Astrocyte of the hippocampus (primary cell): ENCODE results near the gene AKT1.
"Not testable (repeated sequence)": the region's sequence is repeated elsewhere in the genome, so short reads cannot be mapped to it uniquely, and the experiment has no call there.

Source experiments
- DNase-seq: peaks from one replicate; pipeline ENCODE4 v3.0.0; 2011; ENCODE audit warnings: low read depth, low spot score

AKT1 gene

DNA sequence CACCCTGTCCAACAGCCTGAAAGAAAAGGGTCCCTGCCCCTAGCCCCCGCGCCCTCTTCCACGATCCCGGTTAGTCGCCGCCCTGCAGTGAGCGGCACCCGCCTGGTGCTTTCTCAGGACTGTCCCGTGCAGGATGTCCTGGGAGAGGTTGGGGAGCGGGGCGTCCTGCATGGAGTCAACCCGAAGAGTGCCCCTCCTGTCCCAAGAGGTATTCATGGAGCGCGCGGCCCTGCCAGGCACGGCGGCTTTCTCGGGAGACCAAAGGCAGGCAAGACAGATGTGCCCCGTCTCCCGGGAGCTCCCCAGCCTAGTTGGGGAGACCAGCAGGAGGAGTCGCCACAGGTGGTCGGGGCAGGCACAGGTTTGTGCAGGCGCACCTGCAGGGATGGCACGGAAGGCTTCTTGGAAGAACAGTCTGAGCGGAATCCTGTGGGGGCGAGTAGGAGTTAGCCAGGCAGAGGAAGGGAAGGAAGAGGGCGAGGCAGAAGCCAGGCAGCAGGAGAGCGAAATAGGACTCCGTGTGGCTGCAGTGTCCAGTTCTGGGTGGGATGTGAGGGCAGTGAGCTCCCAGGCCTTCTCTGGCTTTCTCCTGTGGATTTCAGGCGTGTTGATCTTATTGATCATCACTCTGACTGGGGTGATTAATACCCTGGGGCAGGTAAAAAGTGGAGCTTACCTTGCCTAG, 41.9 kb downstream of the AKT1 start:
- peak; percentile 32 for DNase-seq

DNA sequence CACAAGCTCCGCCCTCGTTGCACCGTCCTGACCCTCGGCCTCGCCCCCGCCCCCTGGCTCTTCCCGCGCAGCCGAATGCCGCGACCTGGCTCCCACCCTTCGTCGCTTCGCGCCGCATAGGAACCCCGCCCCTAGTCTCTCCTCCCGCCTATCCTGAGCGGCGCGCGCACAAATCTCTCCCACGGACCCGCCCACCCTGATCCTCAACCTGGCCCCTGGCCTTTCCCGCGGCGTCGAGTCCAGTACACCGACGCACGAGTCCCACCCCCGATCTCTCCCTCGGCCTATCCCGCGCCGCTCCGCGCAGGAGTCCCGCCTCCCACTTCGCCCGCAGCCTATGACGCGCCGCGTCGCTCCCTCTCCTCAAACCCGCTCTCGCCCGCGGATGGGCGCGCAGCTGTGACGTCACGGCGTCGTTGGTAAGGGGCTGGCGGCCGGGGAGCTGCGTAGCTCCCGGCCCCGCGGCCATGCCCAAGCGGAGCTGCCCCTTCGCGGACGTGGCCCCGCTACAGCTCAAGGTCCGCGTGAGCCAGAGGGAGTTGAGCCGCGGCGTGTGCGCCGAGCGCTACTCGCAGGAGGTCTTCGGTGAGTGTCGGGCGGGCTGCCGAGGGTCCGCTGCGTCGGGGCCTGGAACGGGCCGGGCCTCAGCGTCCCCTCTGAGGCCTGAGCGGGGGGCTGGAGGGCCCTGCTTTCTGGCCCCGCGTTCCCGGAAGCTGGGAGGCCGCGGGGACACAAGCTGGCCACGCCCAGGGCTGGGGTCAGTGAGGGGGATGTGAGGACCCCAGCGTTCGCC, 42.6 kb downstream of the AKT1 start, which contains the start of gene SIVA1:
TSS of gene SIVA1 (plus strand) at position 413 of the 793 bp plus-strand sequence. CDS start at position 468, 55 bp downstream.
- DNase-seq = peak; percentile 100

GRCh38 chr14:104752423-104752734, 43.2 kb downstream of the AKT1 start:
- no peak for DNase-seq

- DNase-seq = no peak
Observed at GRCh38 chr14:104751539-104752422, 43.8 kb downstream of the AKT1 start.

DNA sequence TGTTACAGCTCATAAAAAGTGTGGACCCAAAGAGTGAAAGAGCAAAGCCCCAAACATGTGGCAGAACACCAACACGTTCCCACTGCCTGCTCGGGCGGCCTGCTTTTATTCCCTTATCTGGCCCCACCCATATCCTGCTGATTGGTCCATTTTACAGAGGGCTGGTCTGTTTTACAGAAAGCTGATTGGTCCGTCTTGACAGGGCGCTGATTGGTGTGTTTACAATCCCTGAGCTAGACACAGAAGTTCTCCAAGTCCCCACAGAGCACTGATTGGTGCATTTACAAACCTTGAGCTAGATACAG, 44.8 kb downstream of the AKT1 start:
- not testable (repeated sequence) for DNase-seq

DNA sequence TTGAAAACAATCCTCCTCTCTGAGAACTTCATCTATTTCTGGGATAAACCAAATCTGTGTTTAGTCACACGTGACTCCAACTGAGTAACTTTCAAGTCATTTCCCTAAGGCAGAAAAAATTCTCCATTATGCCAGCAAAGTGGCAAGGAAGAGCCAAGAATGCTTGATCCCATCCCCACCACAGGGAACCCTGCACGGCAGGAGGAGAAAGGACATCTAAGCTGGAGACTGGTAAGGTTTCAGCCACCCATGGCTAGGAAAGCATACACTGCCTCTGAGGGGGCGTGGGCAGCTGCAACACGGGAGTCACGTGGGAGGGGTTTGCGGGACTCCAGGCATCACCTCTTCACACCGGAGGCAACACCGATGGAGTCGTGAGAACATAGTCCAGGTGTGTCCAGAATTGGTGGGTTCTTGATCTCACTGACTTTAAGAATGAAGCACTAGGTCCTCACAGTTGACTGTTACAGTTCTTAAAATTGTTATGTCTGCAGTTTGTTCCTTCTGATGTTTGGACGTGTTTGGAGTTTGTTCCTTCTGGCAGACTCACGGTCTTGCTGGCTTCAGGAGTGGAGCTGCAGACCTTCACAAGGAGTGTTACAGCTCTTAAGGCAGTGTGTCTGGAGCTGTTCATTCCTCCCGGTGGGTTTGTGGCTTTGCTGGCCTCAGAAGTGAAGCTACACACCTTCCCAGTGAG, 45.3 kb downstream of the AKT1 start:
- DNase-seq = no peak

DNA sequence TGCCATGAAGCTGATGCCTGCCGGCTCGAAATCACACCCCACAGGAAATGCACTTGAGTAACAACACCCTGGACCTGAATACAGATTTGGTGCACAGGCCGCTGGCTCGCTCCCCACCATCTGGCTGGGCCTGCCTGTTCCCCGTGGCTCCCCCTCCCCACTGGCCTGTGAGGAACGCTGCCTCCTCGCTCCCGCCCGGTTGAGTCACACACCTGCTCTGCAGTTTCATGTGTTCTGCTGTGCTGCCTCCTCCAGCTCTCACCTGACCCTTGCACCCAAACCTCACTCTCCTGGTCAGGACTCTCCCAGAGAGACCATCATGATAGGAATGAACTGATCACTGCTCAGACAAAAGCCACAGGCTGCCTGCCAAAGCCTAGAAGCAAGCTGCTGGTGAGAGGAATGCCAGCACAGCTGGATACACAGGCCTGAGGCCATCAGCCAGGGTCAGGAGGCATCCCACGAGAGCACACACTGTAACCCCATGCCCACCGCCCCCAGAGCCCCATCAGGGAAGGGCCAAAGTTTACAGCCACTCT, 46.4 kb downstream of the AKT1 start:
- DNase-seq = peak; percentile 48

- no peak for DNase-seq
Observed at GRCh38 chr14:104747876-104748275, 47.7 kb downstream of the AKT1 start.

DNA sequence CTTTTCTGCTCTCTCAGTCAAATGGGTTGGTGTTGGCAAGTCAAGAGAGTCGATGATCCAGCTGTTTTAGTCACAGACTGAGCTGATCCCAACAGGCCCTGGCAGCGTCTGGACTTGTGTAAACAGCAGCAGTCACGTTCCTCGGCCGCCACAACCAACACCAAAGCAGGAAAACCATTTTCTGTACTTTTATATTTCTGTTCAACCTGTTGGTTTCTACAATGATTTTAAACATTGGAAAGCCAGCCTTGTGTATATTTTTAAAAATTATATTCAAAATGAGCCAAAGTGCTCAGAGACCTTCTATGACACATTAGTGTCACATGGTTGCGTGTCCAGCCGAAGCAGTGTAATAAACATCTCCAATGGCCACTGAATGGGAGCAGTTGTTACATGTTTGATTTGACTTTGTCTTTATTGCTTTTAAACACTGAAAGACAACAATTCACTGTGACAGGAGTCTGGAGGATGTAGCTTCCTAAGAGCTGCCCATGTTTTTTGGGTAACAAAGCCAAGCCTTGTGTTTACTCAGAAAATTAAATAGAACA, 48.5 kb downstream of the AKT1 start:
- no peak for DNase-seq

DNA sequence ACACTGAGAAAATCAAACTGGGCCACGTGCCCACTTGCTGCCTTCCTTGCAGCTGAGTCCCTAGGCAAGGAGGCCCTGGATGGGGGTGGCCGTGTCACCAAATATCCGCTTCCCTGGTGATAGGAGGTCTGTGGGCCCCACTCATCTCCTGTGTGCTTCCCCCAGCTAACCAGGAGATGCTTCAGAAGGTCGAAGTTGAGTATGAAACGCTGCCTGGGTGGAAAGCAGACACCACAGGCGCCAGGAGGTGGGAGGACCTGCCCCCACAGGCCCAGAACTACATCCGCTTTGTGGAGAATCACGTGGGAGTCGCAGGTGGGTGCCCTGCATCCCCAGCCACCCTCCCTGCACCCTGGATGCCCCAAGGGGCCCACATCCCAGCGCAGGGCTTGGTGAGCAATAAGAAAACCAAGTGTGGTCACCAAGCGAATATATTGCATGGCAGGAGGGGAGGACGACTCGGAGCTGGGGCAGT, 49.4 kb downstream of the AKT1 start:
- DNase-seq = no peak

DNA sequence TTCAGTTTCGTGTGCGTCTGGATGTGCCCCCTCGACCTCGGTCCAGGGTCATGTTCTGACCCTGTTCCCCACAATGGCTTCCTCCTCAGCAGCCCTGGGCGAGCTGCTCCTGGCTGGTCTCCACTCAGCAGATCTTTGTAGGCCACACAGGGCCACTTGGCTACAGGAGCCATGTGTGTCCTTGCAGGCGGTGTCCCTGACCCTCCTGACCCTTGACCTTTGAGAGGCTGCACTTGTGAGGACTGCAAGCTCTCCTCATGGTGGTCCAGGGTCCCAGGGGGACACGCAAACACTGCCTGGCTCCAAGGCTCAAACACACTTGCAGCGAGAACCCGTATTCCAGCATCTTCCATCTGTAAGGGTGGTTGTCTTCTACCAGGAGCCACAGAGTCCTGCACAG, 50.1 kb downstream of the AKT1 start:
- DNase-seq = no peak

- DNase-seq = no peak
Observed at GRCh38 chr14:104744484-104744883, 51.1 kb downstream of the AKT1 start.

- DNase-seq = no peak
Observed at GRCh38 chr14:104743461-104744380, 51.8 kb downstream of the AKT1 start.

DNA sequence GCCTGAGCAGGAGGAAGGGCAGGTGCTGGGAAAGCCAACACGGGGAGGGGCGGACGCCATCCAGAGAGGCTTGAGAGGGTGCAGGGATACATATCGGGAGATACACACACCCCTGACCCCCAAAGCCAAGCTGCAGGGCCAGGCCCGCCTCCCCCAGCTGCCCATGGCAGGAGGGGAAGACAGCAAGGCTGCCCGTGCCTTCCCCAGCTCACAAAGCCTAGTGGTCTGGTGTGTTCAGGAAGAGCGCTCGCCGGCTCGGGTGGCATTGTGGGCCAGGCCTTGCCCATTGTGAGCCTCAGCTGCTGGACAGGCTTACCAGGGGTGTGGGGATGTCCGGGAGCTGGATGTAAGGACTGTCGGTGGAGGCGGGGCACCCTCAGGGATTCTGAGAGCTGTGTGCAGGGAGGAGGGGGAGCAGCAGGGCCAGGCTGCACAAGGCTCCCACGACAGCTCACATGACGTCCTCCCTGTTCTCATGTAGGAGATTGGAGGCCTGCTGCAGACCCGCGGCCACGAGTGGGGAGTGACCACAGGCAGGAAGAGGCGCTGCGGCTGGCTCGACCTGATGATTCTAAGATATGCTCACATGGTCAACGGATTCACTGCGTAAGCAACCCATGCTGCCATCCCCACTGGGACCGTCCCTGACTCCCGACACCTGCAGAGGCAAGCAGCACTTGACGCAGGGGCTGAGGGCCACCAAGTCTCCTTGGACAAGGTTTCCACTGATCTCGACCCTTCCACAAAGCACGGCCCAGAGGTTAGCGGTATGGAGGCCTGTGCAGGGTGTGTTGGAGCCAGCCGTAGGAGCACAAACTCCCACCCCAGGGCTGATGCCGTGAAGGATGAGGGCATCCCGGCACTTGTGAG, 52.7 kb downstream of the AKT1 start:
- no peak for DNase-seq

DNA sequence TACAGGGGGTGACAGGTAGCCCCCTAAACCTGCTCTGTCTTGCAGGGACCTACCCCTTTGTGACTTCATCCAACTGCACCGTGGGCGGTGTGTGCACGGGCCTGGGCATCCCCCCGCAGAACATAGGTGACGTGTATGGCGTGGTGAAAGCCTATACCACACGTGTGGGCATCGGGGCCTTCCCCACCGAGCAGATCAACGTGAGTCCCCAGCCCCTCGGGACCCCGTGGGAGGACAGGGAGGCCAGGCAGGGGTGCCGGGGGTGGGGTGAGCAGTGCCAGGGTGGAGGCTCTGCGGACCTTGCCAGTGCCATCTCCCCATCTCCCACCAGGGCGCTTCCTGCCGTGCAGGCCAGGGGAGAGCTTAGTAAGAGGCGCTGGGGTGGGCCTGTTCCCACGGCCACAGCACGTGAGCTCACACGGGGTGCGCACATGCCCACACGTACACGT, 53.7 kb downstream of the AKT1 start:
- no peak for DNase-seq

DNA sequence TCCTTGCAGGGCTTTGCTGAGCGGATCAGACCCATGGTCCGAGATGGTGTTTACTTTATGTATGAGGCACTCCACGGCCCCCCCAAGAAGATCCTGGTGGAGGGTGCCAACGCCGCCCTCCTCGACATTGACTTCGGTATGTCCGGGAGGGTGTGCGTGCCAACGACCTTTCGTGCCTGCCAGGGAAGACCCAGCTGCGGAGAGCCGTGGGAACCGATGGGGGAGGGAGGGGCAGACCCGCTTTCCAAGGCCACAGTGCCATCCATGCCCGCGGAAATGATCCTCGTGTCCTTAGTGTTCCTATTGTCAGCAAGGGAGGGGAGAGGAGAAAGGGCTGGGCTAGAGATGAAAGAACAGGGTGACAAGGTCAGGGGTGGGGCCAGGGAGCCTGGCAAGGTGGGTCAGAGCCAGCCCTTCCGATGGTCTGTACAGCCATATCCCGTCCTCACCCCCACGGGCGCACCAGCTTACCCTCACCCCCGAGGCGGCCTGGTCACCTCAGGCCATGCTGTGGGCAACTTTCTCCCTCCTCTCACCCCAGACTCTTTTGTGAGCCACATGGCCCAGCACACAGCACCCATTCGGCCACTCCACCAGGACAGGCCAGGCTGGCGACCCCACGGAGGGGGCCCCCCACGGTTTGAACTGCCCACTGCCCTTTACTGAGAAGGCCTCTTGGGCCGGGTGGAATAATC, 54.3 kb downstream of the AKT1 start:
- DNase-seq = no peak

- no peak for DNase-seq
Observed at GRCh38 chr14:104739546-104740516, 55.7 kb downstream of the AKT1 start.
